Ovary (tissue), 9 donors: ENCODE data around the gene SLC44A1. TPM values are rescaled to one million over a fixed set of nuclear protein-coding genes. Genes with fewer than 3 reads are reported as not detected.

Source experiments
- DNase-seq, 5 donors: peaks; one replicate each; pipeline ENCODE4 v3.0.0-alpha.2; 2019 to 2020
- H3K27ac ChIP-seq, 2 donors: fragments of 200-600 bp; one replicate each; pipeline versions ENCODE4 v1.5.1 to v1.8.0; 2019 to 2022
- H3K27me3 ChIP-seq: fragments of 200-600 bp; one replicate; pipeline ENCODE4 v1.8.0; 2022
- H3K36me3 ChIP-seq: fragments of 200-600 bp; sonication (generic); one replicate; pipeline ENCODE4 v1.5.1; 2019
- H3K4me1 ChIP-seq: one replicate; pipeline ENCODE4 v1.8.1; 2013; ENCODE audit warnings: mild to moderate bottlenecking, moderate library complexity; ENCODE audit not compliant: insufficient read depth
- H3K4me3 ChIP-seq: fragments of 200-600 bp; sonication (generic); one replicate; pipeline ENCODE4 v1.5.1; 2017
- H3K9me3 ChIP-seq, 2 donors: fragments of 200-600 bp in 1 of 2; sonication (generic) in 1 of 2; one replicate each; pipeline versions ENCODE4 v1.5.1 to v1.8.1; 2013 to 2019; ENCODE audit warnings: mild to moderate bottlenecking in 1 of 2, moderate library complexity in 1 of 2
- CTCF ChIP-seq, 3 donors: fragments of 450-650 bp in 2 of 3; fragments of 200-600 bp in 1 of 3; IDR thresholded peaks; one replicate each; pipeline versions ENCODE4 v1.5.1 to v1.8.0; 2016 to 2022; ENCODE audit warnings: antibody characterized with exemption in 3 of 3, mild to moderate bottlenecking in 1 of 3
- EP300 ChIP-seq: sonication (generic); formaldehyde crosslinking; IDR thresholded peaks from one replicate; pipeline ENCODE4 v1.6.1; 2017; ENCODE audit warnings: antibody characterized with exemption
- POLR2A ChIP-seq: fragments of 450-650 bp; IDR thresholded peaks from one replicate; pipeline ENCODE4 v1.6.1; 2017; ENCODE audit warnings: antibody characterized with exemption, mild to moderate bottlenecking, moderate library complexity
- WGBS, 3 donors: extraction: QIAGEN DNeasy Blood & Tissue Kit in 1 of 3; methylation state at CpG; one replicate each; pipeline versions ENCODE4 v1.1.5 to v1.1.7; 2013 to 2017; 5-methylcytosine and 5-hydroxymethylcytosine counted together
- intact Hi-C, 4 donors: fragments of 100-400 bp; cut with DNase I; formaldehyde crosslinking; loops; one replicate each; pipeline versions ENCODE4 v1.11.0 to v1.15.1; 2022 to 2023
- polyA plus RNA-seq, 2 donors: library from polyadenylated mRNA; stranded (reverse); fragments of 200-250 nt in 1 of 2; fragments of 350-450 nt in 1 of 2; fragmentation: Illumina TruSeq in 1 of 2; extraction: RNeasy Lipid Tissue Mini Kit (QIAGEN cat#74804) in 1 of 2; gene quantifications; one replicate each; pipeline ENCODE4 v1.2.3, GENCODE V29; 2013 to 2014
- total RNA-seq, 7 donors: library from RNA; depleted of rRNA in 2 of 7; stranded (reverse); fragments of >200 nt in 2 of 7; fragmentation: NEBNext Ultra II Directional in 3 of 7; extraction: Animal tissue kit (Norgen Biotek cat#: 25700) in 3 of 7; gene quantifications; one replicate each; pipeline versions ENCODE4 v1.1.0 to v1.2.4, GENCODE V29; 2016 to 2023
- donor health status: DM: no; HTN: no; CAD: no; lungs with moderate emphysema.
- donor health status: DM: no; HTN: no; CAD: no.
- donor health status: Bipolar disorder and iron deficiency.
- donor health status: DM: yes; HTN: yes; CAD: no.
- donor health status: DM: no; HTN: no; CAD: no.
- donor health status: DM: yes; HTN: yes; CAD: no.

Gene SLC44A1
- total and polyA plus RNA-seq, 9 donors = 8.8 to 34.7 (median 28.5) TPM

DNA sequence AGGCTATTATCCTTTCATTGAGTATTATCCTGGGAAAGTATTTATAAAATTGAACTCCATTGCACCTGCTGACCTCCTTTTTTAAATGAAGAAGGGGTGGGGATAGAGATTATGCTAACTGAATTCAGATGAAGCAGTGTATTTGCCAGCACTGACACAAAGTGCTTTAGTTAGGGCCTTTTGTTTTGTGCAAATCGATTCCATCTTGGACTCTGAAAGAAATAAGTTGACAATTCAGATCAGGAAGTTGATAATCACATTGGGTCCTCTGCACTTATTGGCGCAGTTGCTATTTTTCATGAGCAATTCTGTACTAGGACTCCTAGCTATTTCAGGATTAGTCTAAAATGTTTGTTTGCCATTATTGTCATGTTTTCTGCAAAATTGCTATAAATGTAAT lies 101.8 kb downstream of the SLC44A1 start:
- WGBS, 3 donors = 89 to 96% (median 91%) methylated on average over 2 of the region's 2 CpGs
- Histone ChIP-seq H3K9me3 (no peaks in the 10 kb centered on the region), H3K4me1 (no peaks in the 10 kb centered on the region), H3K27ac (no peak overlapping the region), H3K27me3 (no peaks in the 10 kb centered on the region), H3K36me3 (no peaks in the 10 kb centered on the region), H3K4me3 (no peak overlapping the region)
- no peak for TF ChIP-seq CTCF (IDR thresholded peaks at IDR 0.05)
- DNase-seq = no peak
- intact Hi-C loops = no loop called here

DNA sequence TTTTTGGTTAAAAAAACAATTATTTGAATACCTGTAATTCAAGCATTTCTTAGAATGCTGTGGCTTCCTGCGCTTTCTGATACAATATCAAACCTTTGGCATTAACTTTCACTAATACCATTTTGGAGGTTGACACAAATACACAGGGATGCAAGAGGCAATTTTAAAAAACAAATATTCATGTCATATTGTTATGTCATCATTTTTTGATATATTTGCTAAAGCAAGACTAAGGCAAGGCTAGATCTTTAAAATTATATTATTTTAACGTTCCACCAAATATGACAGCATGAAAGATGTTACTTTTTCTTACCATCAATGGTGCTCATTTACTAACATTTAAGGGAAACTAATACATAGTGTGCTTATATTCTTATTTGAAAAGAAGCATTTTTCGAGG lies 110.0 kb downstream of the SLC44A1 start:
- H3K27ac ChIP-seq = no peak overlapping the region
- H3K4me1 ChIP-seq = no peaks in the 10 kb centered on the region
- WGBS, 3 donors = 95 to 97% (median 95%) methylated on average over 3 of the region's 3 CpGs
- H3K9me3 ChIP-seq = no peaks in the 10 kb centered on the region
- intact Hi-C loops = no loop called here
- no peak overlapping the region for H3K4me3 ChIP-seq
- no peaks in the 10 kb centered on the region for H3K36me3 ChIP-seq
- DNase-seq = no peak
- H3K27me3 ChIP-seq = no peaks in the 10 kb centered on the region
- TF ChIP-seq CTCF (IDR thresholded peaks at IDR 0.05) = no peak
- no peak for TF ChIP-seq POLR2A
- no peak for TF ChIP-seq EP300

GRCh38 chr9:105355781-105356180 lies 111.3 kb downstream of the SLC44A1 start:
- WGBS, 3 donors = 95 to 99% (median 97%) methylated on average over 3 of the region's 3 CpGs
- no peaks in the 10 kb centered on the region for H3K9me3 ChIP-seq
- DNase-seq = no peak
- no peaks in the 10 kb centered on the region for H3K36me3 ChIP-seq
- no peaks in the 10 kb centered on the region for H3K4me1 ChIP-seq
- no peak for TF ChIP-seq CTCF (IDR thresholded peaks at IDR 0.05)
- no peak for TF ChIP-seq EP300
- no peak for TF ChIP-seq POLR2A
- intact Hi-C loops = no loop called here
- H3K4me3 ChIP-seq = no peak overlapping the region
- no peak overlapping the region for H3K27ac ChIP-seq
- H3K27me3 ChIP-seq = no peaks in the 10 kb centered on the region

DNA sequence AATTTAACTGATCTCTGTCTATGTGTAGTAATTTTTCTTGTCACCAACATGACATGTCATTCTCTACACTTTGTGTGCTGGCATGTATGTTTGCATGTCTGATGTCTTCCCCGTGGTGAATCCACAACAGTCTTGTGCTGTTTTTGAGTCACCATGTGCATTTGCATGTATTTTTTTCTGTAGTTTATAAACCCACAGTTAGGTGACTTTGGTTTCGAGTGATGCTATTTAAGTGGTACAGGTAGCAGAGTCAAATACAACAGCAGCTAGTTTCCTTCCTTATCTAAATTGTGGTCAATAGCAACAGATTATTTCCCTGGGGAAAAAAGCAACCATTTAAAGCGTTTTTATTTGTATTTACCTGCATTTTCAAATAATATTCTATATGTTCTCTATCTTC lies 113.5 kb downstream of the SLC44A1 start:
- DNase-seq = no peak
- Histone ChIP-seq H3K9me3 (no peaks in the 10 kb centered on the region), H3K27ac (no peak overlapping the region), H3K4me1 (no peaks in the 10 kb centered on the region), H3K36me3 (no peaks in the 10 kb centered on the region), H3K4me3 (no peak overlapping the region), H3K27me3 (no peaks in the 10 kb centered on the region)
- intact Hi-C loops = no loop called here
- TF ChIP-seq CTCF (IDR thresholded peaks at IDR 0.05) = no peak
- 89 to 93% (median 91%) methylated on average over 3 of the region's 3 CpGs for WGBS, 3 donors

DNA sequence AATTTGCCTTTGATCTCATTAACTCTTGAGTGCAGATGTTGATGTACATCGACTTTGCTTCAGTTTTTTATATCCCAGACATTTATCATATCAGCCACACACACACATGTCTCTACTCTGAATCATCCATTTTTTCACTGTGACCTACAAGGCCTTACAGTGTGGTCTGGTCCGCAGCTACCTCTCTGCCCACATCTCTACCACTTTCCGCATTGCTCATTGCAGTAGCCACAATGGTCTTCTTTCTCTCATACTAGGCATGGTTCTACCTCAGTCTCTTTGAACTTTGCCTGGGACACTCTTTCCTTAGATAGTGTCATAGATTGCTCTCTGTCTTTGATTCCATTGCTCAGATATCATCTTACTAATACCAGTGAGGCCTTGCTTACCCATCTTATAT lies 115.4 kb downstream of the SLC44A1 start:
- Histone ChIP-seq H3K4me1 (no peaks in the 10 kb centered on the region), H3K9me3 (no peaks in the 10 kb centered on the region), H3K36me3 (no peaks in the 10 kb centered on the region), H3K4me3 (no peak overlapping the region), H3K27ac (no peak overlapping the region), H3K27me3 (no peaks in the 10 kb centered on the region)
- 78 to 87% (median 82%) methylated on average over 3 of the region's 3 CpGs for WGBS, 3 donors
- TF ChIP-seq EP300 (no peak), POLR2A (no peak), CTCF (IDR thresholded peaks at IDR 0.05) (no peak)
- intact Hi-C loops = no loop called here
- DNase-seq = no peak
